ENCODE data around the gene ZNF98. TPM values are rescaled to one million over a fixed set of nuclear protein-coding genes. Genes with fewer than 3 reads are reported as not detected.

The ZNF98 gene
- total RNA-seq, result not detected in 2 replicates

- intact Hi-C loops (cut with micrococcal nuclease), result no loop called here
Observed at GRCh38 chr19:22422211-22422610, at the start of gene ZNF98. TSS of gene ZNF98 (minus strand) at chr19:22422346. CDS start at chr19:22422224, 122 bp downstream.

- intact Hi-C loops (cut with micrococcal nuclease), result no loop called here
Observed at GRCh38 chr19:22446605-22447004, 24.5 kb upstream of the ZNF98 start.

GRCh38 chr19:22438011-22438410 is 15.9 kb upstream of the ZNF98 start:
- intact Hi-C loops (cut with micrococcal nuclease), result no loop called here

DNA sequence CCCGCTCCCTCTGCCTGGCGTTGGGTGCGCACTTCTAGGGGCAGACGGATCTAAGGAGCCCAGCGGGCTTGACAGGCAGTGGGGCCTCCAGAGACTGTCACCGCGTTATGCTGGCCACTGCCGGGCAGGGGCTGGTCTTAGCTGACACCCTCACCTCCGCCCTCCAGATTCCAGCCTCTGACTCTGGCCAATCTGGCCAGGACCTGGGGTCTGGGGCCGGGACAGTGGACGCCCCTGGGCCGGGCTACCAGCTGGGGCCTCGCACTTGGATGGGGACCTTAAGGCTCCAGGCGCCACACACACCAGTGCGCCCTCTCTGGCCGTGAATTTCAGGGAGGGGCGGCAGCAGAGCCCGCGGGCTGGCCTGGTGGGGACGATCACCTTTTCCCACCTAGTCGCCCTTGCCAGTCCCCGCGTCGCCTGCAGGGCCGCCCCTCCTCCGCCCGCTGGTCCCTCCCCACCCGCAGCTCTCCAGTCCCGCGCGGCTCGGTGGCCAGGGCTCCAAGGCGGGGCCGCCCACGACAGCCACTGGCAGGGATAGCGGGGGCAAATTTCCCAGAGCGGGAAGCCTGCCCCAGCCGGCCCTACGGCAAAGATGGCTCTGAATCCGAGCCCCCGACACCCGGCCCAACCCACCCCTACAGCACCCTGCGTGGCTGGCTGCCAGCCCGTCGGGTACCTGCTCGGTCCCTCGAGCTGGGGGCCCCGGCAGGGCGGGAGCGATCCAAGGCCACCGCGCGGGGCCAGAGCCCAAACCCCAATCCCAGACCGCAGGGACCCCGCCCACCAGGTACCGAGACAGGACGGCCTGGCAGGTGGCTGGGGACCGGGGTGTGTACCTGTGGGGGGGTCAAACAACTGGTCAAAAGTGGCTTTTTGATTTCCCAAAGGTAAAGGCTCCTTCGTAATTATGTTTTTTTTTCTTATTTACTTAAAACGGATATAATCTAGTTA is 6.1 kb upstream of the ZNF98 start:
- intact Hi-C loops (cut with micrococcal nuclease), result no loop called here

DNA sequence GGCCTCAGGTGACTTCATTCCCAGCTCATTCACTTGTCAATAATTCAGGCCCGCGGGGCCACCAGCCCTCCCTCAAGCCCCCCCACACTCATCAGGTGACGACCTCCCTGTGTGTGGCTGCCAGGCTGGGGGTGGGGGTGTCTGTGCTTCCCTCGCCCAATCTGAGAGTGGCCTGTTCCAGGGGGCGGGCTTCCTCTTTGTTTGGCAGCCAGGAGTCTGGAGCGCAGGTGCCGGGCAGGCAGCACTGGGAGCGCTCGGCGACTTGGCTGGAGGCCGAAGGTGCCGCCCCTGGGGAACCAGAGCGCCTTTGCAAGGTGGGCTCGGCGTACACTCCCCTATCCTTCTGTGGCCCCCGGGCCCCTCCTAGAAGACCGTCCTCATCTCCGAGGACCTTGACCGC is 5.4 kb upstream of the ZNF98 start:
- intact Hi-C loops (cut with micrococcal nuclease), result no loop called here

DNA sequence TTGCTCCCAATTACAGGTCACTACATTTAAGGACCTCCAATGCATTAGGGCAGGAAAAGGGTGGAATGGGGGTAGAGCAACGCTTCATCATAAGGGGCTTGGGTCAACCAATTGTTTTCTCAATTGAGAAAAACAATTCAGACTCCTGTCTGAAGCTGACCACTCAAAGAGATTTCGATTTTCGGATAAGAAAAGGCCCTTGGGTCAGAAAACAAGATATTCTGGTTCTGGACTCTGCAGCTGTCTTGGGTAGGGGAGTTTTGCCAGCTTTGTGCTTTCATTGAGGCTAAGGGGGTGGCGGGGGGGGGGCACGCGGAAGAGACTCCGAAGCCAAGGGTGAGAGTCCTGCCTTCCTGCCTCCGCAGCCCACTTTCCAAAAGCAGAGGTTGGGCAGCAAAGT is 4.8 kb upstream of the ZNF98 start:
- intact Hi-C loops (cut with micrococcal nuclease), result no loop called here

DNA sequence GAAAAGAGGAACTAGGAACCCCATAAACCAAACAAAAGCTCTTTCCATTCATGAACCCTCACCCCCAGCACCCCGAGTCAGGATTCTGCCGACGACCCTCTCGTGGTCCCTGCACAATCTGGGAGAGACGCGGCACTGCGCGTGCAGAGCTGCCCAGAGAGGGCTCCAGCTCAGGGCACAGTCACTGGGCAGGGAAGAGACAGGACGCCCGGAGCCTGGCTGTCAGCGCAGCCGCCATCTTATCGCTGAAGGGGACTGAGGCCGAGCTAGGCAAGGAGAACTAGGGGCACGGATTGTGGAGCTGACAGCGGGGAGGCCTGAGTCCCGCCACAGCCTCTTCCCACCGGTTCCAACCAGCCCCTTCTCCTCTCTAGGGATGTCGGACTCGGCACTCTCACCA is 349 bp downstream of the ZNF98 start:
- intact Hi-C loops (cut with micrococcal nuclease), result no loop called here

DNA sequence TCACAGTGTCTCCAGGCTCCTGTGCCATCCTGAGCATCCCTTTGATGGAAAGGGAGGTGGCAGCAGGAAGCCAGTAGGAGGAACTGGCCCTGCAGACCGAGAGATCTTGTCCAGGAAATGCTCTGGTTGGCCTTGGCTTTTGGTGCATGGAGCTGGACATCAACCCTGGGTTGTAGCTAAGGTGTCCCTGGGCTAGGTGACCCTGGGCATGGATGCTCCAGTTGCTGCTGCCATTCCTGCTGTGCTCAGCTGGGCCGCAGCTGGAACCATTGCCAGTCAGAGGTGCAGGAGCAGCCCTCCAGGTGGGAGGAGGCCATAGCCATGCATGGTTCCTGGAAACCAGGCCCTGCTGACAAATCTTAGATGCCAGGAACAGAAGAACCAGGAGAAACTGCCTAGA is 67.5 kb downstream of the ZNF98 start:
- intact Hi-C loops (cut with micrococcal nuclease), result no loop called here

Other genes with a start within 250 kb of the ZNF98 start
- not detected in 2 replicates for gene ZNF676, start 225.4 kb downstream of the ZNF98 start, total RNA-seq
- not detected in 2 replicates for gene ZNF729, start 135.9 kb downstream of the ZNF98 start, total RNA-seq
- gene ZNF492, start 212.0 kb upstream of the ZNF98 start, total RNA-seq, result 0.09 and 0.11 TPM in 2 replicates